ENCODE results near the gene REEP3. TPM values are rescaled to one million over a fixed set of nuclear protein-coding genes. Genes with fewer than 3 reads are reported as not detected.

The REEP3 gene
- total RNA-seq, 1 experiment from 2014 or later: 39.6 TPM

- Histone ChIP-seq H3K27me3 (replicated peaks; ENCODE audit: insufficient read depth, low read depth, low read length, poor library complexity) (no peaks in the 10 kb centered on the region), H3K27ac (ENCODE audit: low read depth, low read length, poor library complexity, severe bottlenecking) (no peak overlapping the region), H3K36me3 (ENCODE audit: insufficient read depth, low read length, poor library complexity, severe bottlenecking) (no peaks in the 10 kb centered on the region), H3K4me3 (ENCODE audit: low read depth, low read length, poor library complexity, severe bottlenecking) (no peak overlapping the region), H3K4me1 (ENCODE audit: insufficient read depth, low read length, poor library complexity, severe bottlenecking) (peaks cover 25% of the 10 kb centered on the region), H3K9me3 (ENCODE audit: low read depth, low read length, poor library complexity, severe bottlenecking) (no peaks in the 10 kb centered on the region)
- ChIA-PET CTCF (interaction anchor here (0.5 to 0.7 kb wide), 2 partner anchors 115 to 380 kb away, joined by 3 to 7 read pairs; no protein-coding TSS in a partner anchor), POLR2A (ENCODE audit: low non-redundant PET) (interaction anchor here (0.5 kb wide), 1 partner anchor 274 kb away, joined by 3 read pairs; no protein-coding TSS in a partner anchor)
- TF ChIP-seq, protein P1, sequence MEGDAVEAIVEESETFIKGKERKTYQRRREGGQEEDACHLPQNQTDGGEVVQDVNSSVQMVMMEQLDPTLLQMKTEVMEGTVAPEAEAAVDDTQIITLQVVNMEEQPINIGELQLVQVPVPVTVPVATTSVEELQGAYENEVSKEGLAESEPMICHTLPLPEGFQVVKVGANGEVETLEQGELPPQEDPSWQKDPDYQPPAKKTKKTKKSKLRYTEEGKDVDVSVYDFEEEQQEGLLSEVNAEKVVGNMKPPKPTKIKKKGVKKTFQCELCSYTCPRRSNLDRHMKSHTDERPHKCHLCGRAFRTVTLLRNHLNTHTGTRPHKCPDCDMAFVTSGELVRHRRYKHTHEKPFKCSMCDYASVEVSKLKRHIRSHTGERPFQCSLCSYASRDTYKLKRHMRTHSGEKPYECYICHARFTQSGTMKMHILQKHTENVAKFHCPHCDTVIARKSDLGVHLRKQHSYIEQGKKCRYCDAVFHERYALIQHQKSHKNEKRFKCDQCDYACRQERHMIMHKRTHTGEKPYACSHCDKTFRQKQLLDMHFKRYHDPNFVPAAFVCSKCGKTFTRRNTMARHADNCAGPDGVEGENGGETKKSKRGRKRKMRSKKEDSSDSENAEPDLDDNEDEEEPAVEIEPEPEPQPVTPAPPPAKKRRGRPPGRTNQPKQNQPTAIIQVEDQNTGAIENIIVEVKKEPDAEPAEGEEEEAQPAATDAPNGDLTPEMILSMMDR (conservative IDR thresholded peaks at IDR 0.05; ENCODE audit: low read depth, low read length): no peak
- DNase-seq (ENCODE audit: low spot score): peak; percentile 77
- BruUV-seq (replicated peaks): no TSS peak
- intact Hi-C loops (cut with micrococcal nuclease; ENCODE audit: unreplicated experiment): no loop called here
Measured at GRCh38 chr10:63605197-63605967, 84.2 kb downstream of the REEP3 start.

- POLR2A ChIA-PET (ENCODE audit: low non-redundant PET): no interaction called here
- CTCF ChIA-PET: no interaction called here
- BruUV-seq (replicated peaks): no TSS peak
- H3K36me3 ChIP-seq (ENCODE audit: insufficient read depth, low read length, poor library complexity, severe bottlenecking): no peaks in the 10 kb centered on the region
- H3K4me1 ChIP-seq (ENCODE audit: insufficient read depth, low read length, poor library complexity, severe bottlenecking): peaks cover 39% of the 10 kb centered on the region
- H3K9me3 ChIP-seq (ENCODE audit: low read depth, low read length, poor library complexity, severe bottlenecking): no peaks in the 10 kb centered on the region
- intact Hi-C loops (cut with micrococcal nuclease; ENCODE audit: unreplicated experiment): no loop called here
- H3K27ac ChIP-seq (ENCODE audit: low read depth, low read length, poor library complexity, severe bottlenecking): no peak overlapping the region
- H3K27me3 ChIP-seq (replicated peaks; ENCODE audit: insufficient read depth, low read depth, low read length, poor library complexity): no peaks in the 10 kb centered on the region
- TF ChIP-seq, protein P1 (conservative IDR thresholded peaks at IDR 0.05; ENCODE audit: low read depth, low read length): no peak
- TF ChIP-seq EZH2 (IDR thresholded peaks at IDR 0.05; ENCODE audit: borderline replicate concordance, low read depth, low read length, poor library complexity, severe bottlenecking): no peak
- DNase-seq (ENCODE audit: low spot score): no peak
- no peak overlapping the region for H3K4me3 ChIP-seq (ENCODE audit: low read depth, low read length, poor library complexity, severe bottlenecking)
Measured at GRCh38 chr10:63608511-63608910, 87.3 kb downstream of the REEP3 start.

GRCh38 chr10:63611078-63611477 lies 89.9 kb downstream of the REEP3 start:
- DNase-seq (ENCODE audit: low spot score): no peak
- Histone ChIP-seq H3K4me3 (ENCODE audit: low read depth, low read length, poor library complexity, severe bottlenecking) (no peak overlapping the region), H3K4me1 (ENCODE audit: insufficient read depth, low read length, poor library complexity, severe bottlenecking) (peaks cover 43% of the 10 kb centered on the region), H3K9me3 (ENCODE audit: low read depth, low read length, poor library complexity, severe bottlenecking) (no peaks in the 10 kb centered on the region), H3K36me3 (ENCODE audit: insufficient read depth, low read length, poor library complexity, severe bottlenecking) (no peaks in the 10 kb centered on the region), H3K27me3 (replicated peaks; ENCODE audit: insufficient read depth, low read depth, low read length, poor library complexity) (no peaks in the 10 kb centered on the region), H3K27ac (ENCODE audit: low read depth, low read length, poor library complexity, severe bottlenecking) (no peak overlapping the region)
- ChIA-PET POLR2A (ENCODE audit: low non-redundant PET) (no interaction called here), CTCF (no interaction called here)
- TF ChIP-seq, protein P1 (conservative IDR thresholded peaks at IDR 0.05; ENCODE audit: low read depth, low read length): no peak
- TF ChIP-seq EZH2 (IDR thresholded peaks at IDR 0.05; ENCODE audit: borderline replicate concordance, low read depth, low read length, poor library complexity, severe bottlenecking): no peak
- intact Hi-C loops (cut with micrococcal nuclease; ENCODE audit: unreplicated experiment): no loop called here
- no TSS peak for BruUV-seq (replicated peaks)

Data from A673 (cell line).